CMK (cell line): ENCODE measurements around the gene OTOG.

ENCODE experiments used
- DNase-seq: peaks from one replicate; pipeline ENCODE4 v3.0.0-alpha.2; 2010; ENCODE audit warnings: low read depth

Gene OTOG

DNA sequence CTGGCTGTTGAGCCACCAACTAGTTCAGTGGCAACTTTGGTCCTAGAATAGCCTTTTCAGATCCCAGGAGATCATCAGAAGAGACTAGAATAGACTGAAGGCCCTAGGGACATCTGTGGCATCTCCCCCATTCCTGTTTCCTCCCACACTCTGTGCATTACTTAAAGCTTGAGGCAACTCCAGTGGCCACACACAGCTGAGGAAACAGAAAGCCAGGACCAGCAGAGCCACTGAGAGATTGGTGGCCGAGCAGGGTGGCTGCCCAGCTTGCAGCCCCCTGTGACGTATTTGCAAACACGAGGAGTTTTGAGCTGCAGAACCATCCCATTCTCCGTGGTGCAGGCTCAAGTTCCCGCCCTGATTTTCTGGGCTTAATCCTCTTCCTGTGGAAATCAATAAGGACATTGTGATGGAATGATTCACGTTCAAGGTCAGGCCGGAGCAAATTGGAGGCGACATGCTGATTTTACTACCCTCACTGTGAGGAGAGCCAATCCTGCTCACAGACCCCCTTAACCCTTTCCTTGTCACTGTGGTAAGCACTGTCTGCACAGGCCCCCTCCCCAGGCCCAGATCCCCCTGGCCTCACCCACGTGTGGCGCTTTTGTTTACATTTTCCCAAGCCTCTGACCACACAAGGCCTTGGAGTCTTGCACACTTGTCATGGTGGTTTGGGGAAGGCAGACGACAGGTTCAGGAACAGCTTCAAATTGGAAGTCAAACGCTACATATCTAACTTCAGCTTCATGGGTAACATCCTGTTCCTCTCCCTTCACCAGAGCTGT lies 103.3 kb downstream of the OTOG start:
- DNase-seq = no peak

DNA sequence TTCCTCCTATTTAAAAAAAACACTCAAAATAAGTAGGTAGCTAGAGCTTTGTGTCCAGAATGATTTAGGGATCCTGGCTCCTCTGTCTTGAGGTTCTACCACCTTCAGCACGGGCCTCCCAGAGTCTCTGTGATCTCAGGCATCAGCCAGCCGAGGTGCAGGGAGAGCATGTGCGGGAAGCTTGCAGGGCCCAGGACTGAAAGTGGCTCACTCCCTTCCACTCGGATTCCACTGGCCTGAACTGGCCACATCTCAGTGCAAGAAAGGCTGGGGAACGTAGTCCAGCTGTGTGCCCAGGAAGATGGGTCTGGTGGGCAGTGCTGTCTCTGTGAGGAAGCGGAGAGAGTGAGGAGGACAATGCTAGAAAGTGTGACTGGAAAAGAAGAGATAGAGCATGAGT lies 104.0 kb downstream of the OTOG start:
- no peak for DNase-seq

DNA sequence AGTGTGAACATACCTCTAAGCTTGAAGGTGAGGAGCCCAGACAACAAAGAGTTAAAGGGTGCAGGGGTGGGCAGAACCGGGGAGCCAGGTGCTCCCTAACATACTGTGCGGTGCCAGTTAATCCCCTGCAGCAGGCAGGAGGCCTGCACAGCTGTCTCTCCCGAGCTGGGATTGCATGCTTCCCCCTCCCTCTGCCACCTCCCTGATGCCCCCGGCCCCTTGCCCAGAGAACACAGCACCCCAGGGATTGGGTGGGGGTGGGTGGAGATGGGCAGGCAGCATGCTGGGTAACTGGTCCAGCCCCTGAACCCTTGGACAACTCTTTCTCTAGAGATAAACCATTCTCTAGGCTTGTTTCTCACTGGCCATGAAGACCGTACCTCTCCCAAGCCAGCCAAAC lies 104.6 kb downstream of the OTOG start:
- DNase-seq = no peak

DNA sequence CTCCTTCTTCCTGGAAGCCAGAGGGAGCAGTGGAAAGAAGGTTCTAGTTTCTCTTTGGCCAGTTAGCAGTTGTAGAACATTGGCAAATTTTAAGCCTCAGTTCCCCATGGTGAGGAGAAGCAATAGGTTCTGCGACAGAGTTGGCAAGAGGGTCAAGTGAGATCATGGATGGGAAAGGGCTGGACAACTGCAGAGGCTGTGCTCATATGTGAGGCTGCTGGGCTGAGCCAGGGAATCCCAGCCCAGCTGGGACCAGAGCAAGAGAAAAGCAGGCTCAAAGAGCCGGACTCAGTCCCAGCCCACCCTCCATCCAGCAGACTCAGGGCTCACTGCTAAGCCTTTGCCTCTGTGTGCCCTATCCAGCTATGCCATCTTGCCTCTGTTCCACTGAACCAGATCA lies 105.5 kb downstream of the OTOG start:
- DNase-seq = no peak

DNA sequence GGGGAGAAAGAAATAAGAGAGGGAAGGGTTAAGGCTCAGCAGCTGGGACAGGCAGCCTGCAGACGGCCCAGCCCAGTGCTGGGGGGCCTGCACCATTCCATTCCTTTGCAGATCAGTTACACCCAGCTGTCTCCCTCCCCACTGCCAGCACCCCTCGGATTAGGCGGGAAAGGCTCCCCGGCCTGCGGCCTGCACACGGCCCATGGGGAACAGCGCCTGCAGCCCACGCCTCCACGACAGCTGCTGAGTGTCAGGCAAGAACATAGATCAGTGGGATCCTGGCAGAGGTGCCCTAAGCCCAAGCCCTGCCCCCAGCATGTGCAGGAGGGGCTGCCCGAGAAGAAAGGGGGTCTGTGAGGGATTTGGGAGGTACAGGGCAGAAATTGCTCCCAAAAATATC lies 106.6 kb downstream of the OTOG start:
- DNase-seq = no peak

DNA sequence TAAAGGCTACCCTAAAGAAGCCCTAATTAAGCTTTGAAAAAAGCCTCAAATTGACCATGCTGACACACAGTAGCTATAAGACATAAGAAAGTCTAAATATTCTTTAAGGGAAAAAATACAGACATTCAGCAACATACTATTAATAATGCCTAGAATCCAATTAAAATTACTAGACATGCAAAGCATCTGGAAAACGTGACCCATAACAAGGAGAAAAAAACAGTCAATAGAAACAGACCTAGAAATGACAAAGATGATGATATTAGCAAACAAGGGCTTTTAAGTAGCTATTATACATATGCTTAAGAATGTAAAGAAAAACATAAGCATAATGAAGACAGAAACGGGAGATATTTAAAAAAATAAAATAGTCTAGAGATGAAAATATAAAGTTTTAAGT lies 108.6 kb downstream of the OTOG start:
- no peak for DNase-seq

DNA sequence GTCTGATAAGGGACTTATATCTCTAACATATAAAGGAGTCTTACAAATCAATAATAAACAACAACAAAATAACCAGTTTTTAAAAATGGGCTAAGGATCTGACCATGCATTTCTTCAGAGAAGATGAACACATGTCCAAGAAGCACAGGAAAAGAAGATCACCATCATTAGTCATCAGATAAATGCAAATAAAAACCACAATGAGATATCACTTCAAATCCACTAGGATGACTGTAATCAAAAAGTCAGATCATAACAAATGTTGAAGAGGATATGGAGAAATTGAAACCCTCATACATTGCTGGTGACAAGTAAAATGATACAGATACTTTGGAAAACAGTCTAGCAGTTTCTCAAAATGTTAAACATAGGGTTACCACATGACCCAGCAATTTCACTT lies 111.2 kb downstream of the OTOG start:
- no peak for DNase-seq

DNA sequence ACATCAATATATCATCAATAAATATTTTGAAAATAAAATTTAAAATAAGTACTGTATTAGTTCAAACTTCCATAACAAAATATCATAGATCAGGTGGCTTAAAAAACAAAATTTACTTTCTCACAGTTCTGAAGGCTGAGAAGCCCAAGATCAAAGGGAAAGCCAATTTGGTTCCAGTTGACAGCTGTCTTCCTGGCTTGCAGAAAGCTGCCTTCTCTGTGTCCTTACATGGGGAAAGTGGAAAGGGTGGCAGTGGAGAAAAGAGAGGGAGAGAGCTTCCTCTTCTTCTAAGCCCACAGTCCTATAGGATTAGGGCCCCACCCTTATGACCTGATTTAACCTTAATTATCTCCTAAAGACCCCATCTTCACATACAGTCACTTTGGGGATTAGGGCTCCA lies 121.1 kb downstream of the OTOG start:
- DNase-seq = no peak

DNA sequence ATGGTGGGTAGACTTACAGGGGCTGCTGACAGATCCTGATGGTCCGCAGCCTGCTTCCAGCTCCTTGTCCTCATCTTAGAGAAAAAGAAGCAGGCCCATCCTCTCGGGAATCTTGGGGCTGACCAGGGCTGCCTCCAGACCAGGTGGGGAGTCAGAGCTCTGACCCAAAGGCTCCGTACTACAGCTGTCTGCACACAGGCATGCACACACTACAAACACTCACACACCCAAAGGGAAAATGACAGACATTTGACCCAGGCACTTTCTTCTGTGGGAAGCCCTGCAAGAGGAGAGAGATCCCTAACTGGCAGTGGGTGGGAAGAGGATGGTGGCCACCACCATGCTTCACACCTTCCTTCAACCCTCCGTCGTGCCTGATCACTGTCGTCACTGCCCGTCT lies 125.4 kb downstream of the OTOG start:
- no peak for DNase-seq

DNA sequence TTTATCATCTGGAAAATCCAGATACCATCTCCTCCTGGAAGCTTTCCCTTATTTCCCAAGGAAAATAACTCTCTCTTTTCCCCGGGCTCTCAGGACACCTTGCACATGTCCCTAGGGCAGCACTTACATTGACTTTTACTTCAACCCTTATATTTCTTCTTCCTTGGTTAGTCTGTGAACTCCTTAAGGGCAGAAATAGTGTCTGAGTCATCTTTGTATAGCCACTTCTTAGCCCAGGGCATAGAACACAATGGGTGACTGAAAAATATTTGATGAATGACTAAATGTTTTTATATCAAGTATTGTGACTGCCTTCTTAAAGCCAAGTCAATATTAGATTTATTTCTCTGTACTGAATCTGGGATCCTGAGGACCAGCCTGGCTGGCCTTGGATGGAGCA lies 126.9 kb downstream of the OTOG start:
- no peak for DNase-seq

DNA sequence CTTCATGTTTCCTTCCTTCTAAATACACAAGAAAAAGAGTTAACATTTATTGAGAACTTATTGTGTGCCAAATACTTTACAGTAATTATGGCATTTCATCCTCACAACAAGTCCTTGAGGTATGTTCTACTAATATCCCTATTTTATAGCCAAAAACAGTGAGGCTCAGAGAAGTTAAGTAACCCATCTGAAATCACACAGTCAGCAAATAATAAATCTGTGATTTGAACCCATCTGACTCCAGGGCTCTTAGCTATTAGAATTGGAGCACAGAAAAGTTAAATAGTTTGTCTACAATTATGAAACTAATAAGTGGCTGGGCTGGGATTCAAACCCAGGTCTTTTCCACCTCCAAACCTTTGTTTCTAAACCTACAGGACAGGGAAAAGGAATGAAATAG lies 135.8 kb downstream of the OTOG start:
- DNase-seq = no peak

DNA sequence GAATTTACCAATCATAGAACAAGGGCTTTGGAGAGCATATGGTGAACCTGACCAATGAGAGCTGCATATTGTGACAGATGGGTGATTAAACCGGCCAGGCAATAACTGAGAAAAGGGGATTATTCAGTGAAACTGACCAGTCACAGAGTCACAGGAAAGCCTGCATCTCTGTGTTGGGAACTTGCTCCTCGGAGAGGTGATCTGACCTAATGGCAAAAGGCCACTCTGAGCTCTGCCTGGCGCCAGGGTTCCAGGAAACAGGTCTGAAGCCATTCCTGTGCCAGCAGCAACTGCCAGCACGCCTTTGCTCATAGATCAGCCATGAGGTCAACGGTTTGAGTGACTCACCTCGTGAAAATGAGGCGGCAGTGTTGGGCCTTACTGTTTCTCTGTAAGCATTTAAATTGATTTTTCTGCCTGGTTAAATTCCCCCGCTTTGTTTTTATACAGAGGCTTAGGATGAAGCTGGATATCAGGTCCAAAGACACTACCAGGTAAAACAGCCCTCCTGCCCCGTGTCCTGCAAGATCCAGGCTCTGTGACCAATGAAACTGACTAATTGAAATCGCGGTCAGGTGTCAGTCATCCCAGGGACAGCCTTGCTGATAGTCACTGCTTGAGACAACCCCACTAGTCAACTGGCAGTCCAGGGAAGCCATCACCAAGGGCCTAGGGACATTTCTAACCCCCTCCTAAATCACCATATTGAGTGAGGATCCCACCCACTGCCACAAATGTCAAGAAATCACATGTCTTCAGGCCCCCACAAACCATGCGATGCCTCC lies 136.5 kb downstream of the OTOG start:
- no peak for DNase-seq

DNA sequence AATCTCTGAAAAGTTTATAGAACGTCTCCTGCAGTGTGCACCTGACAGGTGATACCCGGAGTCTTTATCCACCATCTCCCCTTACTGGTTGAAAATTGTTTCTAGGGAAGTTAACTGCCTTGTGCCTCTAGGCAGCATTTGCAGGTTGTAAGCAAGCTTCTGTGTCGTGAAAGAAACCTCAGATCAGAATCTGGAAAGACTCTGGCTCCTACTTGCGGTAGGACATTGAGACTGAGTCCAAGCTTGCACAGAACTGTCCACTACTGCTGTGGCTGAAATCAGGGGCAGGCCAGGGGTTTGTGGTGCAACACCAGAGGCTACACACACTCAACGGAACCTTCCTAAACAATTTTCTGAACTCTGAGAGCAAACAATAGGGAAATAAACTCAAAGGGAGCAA lies 137.5 kb downstream of the OTOG start:
- no peak for DNase-seq

DNA sequence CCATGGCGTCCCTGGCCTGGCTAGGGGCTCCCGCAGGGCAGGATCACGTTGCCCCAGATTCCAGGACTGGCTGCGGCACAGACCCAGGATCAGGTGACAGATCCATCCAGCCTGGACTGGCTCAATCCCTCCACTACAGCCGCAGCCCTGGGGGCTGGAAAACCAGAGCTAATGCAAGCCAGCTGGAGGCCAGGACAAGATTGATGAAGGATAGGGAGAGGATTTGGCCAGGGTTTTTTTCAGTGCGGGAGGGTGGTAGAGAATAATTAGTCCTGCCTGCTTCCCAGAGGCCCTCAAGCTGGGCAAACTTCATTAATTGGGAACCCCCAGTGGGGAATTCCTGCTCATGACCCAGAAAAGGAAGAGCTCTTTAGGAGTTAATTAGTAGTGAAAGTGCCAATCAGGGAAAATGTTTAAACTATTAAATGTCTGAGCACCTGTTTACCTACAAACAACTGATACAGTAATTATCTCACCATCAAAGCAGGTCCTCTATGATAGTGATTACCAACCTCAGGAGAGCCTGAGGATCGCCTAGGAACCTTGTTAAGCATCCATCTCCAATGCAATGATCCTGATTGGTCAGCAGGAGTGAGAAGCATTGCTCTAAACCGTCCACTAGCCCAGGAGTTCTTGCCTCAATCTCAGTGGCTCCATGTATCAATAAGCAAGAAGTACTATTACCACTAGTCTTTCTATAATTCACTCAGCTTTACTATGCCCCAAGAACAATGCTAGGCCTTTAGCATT lies 139.3 kb downstream of the OTOG start:
- DNase-seq = no peak

DNA sequence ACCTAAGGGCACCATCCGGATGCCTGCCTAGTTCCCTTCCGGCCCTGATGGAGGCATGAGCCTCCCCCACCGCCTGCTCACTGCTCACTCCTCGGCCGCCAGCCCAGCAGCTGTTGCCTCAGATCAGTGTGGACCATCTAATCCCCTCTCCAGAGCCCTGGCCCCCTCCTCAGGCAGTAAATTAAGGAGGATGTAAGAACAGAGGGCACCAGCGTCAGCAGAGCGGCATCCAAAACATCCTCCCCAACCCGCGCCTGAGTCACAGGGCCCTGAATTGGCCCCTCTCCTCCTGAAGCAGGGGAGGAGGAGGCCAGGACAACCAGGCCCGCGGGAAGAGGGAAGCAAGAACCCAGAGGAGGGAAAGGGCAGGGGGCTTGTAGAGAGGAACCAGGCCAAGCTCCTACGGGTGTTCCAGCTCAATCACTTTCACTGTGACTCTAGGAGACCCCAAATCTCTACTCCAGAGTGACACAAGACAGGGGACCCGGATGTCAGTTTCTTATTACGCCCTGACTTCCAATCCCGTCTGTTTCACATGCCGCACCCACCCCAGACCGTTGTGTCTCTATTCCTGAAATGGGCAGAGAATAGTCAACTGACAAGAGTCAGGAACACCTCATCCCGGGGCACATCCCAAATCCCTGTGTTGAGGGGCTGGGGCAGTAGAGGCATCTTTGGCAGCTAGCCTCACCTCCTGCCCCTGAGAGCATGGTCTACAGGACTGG lies 141.0 kb downstream of the OTOG start:
- no peak for DNase-seq

DNA sequence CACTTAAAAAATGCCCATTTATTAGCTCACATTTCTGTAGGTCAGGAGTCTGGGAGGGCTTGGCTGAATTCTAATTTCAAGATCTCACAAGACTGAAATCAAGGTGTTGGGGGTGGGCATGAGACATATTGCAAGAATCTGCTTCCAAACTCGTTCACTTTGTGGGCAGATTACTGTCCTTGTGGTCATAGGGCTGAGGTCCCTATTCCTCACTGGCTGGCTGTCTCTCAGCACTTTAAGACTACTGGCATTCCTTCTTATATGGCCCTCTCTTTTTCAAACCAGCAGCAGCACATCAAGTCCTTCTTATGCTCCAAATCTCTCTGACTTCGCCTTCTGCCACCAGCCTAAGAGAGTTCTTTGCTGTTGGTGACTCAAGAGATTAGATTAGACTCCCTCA lies 144.5 kb downstream of the OTOG start:
- DNase-seq = no peak

DNA sequence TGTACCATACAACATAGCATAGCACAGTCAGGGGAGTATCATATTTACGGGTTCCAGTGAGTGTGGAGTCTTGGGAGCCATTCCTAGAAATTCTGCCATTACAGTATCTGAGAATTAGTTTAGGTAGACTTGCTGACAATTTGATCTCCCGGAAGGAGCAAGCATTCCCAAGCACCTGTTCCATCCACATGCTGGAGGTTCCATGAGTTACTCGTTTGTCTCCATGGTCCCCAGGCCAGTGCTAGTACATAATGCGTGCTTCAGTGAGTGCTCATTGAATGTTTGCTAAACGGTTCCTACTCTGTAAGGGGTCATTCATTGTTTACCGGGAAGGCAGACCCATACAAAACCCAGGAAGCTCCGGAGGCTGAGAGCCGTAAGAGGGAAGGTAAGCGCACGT lies 144.9 kb downstream of the OTOG start:
- no peak for DNase-seq

DNA sequence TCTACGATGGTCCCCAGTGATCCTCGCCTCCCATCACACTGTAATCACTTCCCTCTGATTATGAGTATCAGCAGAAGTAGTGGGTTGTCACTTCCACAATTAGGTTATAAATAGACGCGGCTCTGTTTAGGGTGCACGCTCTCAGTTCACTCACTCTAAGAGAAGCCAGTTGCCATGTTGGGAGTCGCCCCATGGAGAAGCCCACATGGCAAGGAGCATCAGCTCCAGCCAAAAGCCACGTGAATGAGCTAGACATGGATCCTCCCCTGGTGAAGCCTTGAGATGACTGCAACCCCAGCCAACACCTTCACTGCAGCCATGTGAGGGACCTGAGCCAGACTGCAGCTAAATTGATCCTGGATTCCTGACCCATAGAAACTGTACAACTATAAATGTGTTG lies 145.9 kb downstream of the OTOG start:
- no peak for DNase-seq

DNA sequence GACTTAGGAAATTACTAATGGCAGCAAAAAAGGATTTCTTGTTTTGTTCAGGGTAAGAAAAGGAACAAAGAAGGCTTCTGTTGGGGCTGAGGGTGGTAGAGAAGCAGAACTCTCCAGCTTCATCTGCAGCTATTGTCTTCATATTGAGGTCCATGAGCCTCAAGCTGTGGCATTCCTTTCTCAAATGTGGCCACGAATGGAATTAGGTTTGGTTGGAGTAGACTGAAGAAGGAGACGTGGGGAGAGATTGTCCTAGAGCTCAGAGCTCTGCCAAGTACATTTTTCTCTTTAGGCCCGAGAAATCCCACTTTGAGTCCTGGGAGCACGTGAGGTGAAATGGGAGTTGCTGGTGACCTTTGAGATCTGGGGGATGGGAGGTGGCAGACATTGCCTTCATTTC lies 146.5 kb downstream of the OTOG start:
- no peak for DNase-seq

DNA sequence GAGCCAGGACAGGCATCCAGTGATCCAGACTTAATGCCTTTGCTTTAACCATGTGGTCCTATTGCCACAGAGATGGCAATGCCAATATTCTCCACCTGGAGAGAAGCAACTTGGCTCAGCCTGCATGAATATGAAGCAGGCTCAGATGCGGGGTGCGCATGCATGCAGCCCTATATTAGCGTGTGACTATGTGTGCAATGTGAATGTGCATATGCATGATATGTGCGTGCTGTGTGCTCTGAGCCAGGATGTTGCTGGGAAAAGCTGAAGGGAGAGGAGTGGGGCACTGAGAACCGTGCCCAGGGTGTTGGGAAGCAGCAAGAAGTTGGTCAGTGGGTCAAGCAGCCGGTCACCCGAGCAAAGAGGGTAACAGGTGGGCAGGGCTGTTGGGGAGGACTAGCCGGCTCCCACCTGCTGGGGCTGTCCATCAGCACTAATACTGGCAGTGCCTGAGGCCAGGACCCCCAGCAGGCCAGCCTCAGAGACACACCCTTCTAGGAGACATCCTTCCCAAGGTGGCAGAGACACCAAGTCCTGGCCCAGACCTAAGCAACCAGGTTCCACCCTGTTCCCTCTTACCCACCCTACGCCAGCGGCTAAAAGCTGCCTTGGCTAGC lies 147.5 kb downstream of the OTOG start:
- no peak for DNase-seq

DNA sequence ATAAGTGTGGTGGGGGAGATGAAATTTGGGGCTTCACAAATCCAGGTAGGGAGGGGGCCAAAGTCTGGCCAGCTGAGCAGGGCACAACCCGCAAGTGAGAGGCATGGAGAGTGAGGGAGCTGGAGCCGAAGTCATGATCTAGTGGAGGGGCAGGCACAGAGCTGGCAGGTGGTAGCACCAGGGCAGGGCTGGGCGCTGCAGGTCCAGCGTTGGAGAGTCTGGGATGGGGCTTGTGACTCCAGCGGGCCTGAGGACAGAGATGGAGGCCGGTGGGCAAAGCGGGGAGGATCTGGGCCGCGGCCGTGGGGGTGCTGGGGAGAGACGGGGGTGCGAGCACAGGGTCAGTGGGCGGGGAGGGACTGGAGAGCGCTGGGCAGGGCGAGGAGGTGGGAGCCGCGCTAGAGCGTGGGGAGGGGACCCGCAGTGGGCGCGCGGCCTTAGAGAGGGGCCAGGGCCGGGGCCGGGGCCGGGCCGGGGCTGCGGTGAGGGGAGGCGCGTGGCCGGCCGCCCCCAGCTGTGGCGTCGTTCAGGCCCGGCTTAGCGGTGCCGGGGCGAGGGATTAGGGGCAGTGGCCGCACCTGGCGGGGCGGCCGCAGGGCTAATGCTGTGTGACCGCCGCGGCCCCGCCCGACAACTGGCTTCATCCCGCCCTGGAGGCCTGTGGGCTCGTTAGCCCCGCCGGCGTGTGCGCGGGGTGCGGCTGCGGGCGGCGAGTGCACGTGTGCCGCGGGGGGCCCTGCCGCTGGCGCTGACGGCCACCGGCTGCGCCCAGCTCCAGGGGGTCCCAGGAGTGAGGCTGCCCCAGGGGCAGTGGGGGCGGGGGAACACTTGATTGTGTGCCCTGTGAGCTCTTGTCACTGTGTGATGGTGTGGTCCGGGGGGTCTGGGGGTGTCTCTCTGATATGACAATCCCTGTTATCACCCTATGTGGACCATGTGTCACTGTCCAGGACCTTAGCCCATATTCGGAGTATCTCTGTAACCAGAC lies 148.7 kb downstream of the OTOG start:
- DNase-seq = no peak
